ENCODE measurements around the gene WFS1.

The WFS1 gene

GRCh38 chr4:6297266-6297815 is 27.7 kb downstream of the WFS1 start:
- Histone ChIP-seq H3K4me3 (ENCODE audit: low read depth in 1 of 5, low read length in 5 of 5) (no peak overlapping the region), H3K36me3 (ENCODE audit: control insufficient read depth in 5 of 5, insufficient read depth in 5 of 5, low read length in 5 of 5) (peaks cover 0 to 95% (median 93%) of the 10 kb centered on the region in 5 donors), H3K9me3 (ENCODE audit: control insufficient read depth in 5 of 5, low read length in 5 of 5) (peaks cover 0 to 3% (median 0%) of the 10 kb centered on the region in 5 donors), H3K4me1 (ENCODE audit: control insufficient read depth in 5 of 5, insufficient read depth in 5 of 5, low read length in 5 of 5) (no peaks in the 10 kb centered on the region), H3K27ac (ENCODE audit: low read depth, low read length) (no peak overlapping the region), H3K27me3 (ENCODE audit: control insufficient read depth in 5 of 5, insufficient read depth in 4 of 5, low read length in 5 of 5) (no peaks in the 10 kb centered on the region), H3K9ac (ENCODE audit: low read length in 5 of 5) (no peak overlapping the region)

GRCh38 chr4:6298035-6298434 is 28.4 kb downstream of the WFS1 start:
- Histone ChIP-seq H3K36me3 (ENCODE audit: control insufficient read depth in 5 of 5, insufficient read depth in 5 of 5, low read length in 5 of 5) (peaks cover 0 to 95% (median 93%) of the 10 kb centered on the region in 5 donors), H3K9me3 (ENCODE audit: control insufficient read depth in 5 of 5, low read length in 5 of 5) (peaks cover 0 to 3% (median 0%) of the 10 kb centered on the region in 5 donors), H3K4me1 (ENCODE audit: control insufficient read depth in 5 of 5, insufficient read depth in 5 of 5, low read length in 5 of 5) (no peaks in the 10 kb centered on the region), H3K9ac (ENCODE audit: low read length in 5 of 5) (no peak overlapping the region), H3K27ac (ENCODE audit: low read depth, low read length) (no peak overlapping the region), H3K27me3 (ENCODE audit: control insufficient read depth in 5 of 5, insufficient read depth in 4 of 5, low read length in 5 of 5) (no peaks in the 10 kb centered on the region), H3K4me3 (ENCODE audit: low read depth in 1 of 5, low read length in 5 of 5) (no peak overlapping the region)

GRCh38 chr4:6298852-6299251 is 29.2 kb downstream of the WFS1 start:
- Histone ChIP-seq H3K36me3 (ENCODE audit: control insufficient read depth in 5 of 5, insufficient read depth in 5 of 5, low read length in 5 of 5) (peaks cover 0 to 95% (median 93%) of the 10 kb centered on the region in 5 donors), H3K9me3 (ENCODE audit: control insufficient read depth in 5 of 5, low read length in 5 of 5) (peaks cover 0 to 3% (median 0%) of the 10 kb centered on the region in 5 donors)

GRCh38 chr4:6299875-6300274 is 30.2 kb downstream of the WFS1 start:
- Histone ChIP-seq H3K27ac (ENCODE audit: low read depth, low read length) (no peak overlapping the region), H3K9me3 (ENCODE audit: control insufficient read depth in 5 of 5, low read length in 5 of 5) (peaks cover 0 to 3% (median 0%) of the 10 kb centered on the region in 5 donors), H3K4me3 (ENCODE audit: low read depth in 1 of 5, low read length in 5 of 5) (no peak overlapping the region), H3K9ac (ENCODE audit: low read length in 5 of 5) (no peak overlapping the region), H3K4me1 (ENCODE audit: control insufficient read depth in 5 of 5, insufficient read depth in 5 of 5, low read length in 5 of 5) (no peaks in the 10 kb centered on the region), H3K36me3 (ENCODE audit: control insufficient read depth in 5 of 5, insufficient read depth in 5 of 5, low read length in 5 of 5) (peaks cover 0 to 95% (median 91%) of the 10 kb centered on the region in 5 donors), H3K27me3 (ENCODE audit: control insufficient read depth in 5 of 5, insufficient read depth in 4 of 5, low read length in 5 of 5) (no peaks in the 10 kb centered on the region)

More at GRCh38 chr4:6298852-6299251, 29.2 kb downstream of the WFS1 start:
- Histone ChIP-seq H3K4me1 (ENCODE audit: control insufficient read depth in 5 of 5, insufficient read depth in 5 of 5, low read length in 5 of 5) (no peaks in the 10 kb centered on the region), H3K4me3 (ENCODE audit: low read depth in 1 of 5, low read length in 5 of 5) (no peak overlapping the region), H3K9ac (ENCODE audit: low read length in 5 of 5) (no peak overlapping the region), H3K27ac (ENCODE audit: low read depth, low read length) (no peak overlapping the region), H3K27me3 (ENCODE audit: control insufficient read depth in 5 of 5, insufficient read depth in 4 of 5, low read length in 5 of 5) (no peaks in the 10 kb centered on the region)

GRCh38 chr4:6300359-6300758 is 30.7 kb downstream of the WFS1 start:
- H3K27me3 ChIP-seq (ENCODE audit: control insufficient read depth in 5 of 5, insufficient read depth in 4 of 5, low read length in 5 of 5), result no peaks in the 10 kb centered on the region
- H3K4me3 ChIP-seq (ENCODE audit: low read depth in 1 of 5, low read length in 5 of 5), result no peak overlapping the region
- H3K4me1 ChIP-seq (ENCODE audit: control insufficient read depth in 5 of 5, insufficient read depth in 5 of 5, low read length in 5 of 5), result no peaks in the 10 kb centered on the region
- peaks cover 0 to 3% (median 0%) of the 10 kb centered on the region in 5 donors for H3K9me3 ChIP-seq (ENCODE audit: control insufficient read depth in 5 of 5, low read length in 5 of 5)
- H3K36me3 ChIP-seq (ENCODE audit: control insufficient read depth in 5 of 5, insufficient read depth in 5 of 5, low read length in 5 of 5), result peaks cover 0 to 95% (median 87%) of the 10 kb centered on the region in 5 donors
- H3K9ac ChIP-seq (ENCODE audit: low read length in 5 of 5), result no peak overlapping the region
- no peak overlapping the region for H3K27ac ChIP-seq (ENCODE audit: low read depth, low read length)

GRCh38 chr4:6301051-6301731 is 31.5 kb downstream of the WFS1 start:
- H3K27me3 ChIP-seq (ENCODE audit: control insufficient read depth in 5 of 5, insufficient read depth in 4 of 5, low read length in 5 of 5), result no peaks in the 10 kb centered on the region
- H3K4me1 ChIP-seq (ENCODE audit: control insufficient read depth in 5 of 5, insufficient read depth in 5 of 5, low read length in 5 of 5), result no peaks in the 10 kb centered on the region
- H3K36me3 ChIP-seq (ENCODE audit: control insufficient read depth in 5 of 5, insufficient read depth in 5 of 5, low read length in 5 of 5), result peaks cover 0 to 90% (median 78%) of the 10 kb centered on the region in 5 donors
- H3K27ac ChIP-seq (ENCODE audit: low read depth, low read length), result no peak overlapping the region
- H3K9me3 ChIP-seq (ENCODE audit: control insufficient read depth in 5 of 5, low read length in 5 of 5), result peaks cover 0 to 3% (median 0%) of the 10 kb centered on the region in 5 donors
- H3K9ac ChIP-seq (ENCODE audit: low read length in 5 of 5), result no peak overlapping the region
- H3K4me3 ChIP-seq (ENCODE audit: low read depth in 1 of 5, low read length in 5 of 5), result no peak overlapping the region

- no peak overlapping the region for H3K27ac ChIP-seq (ENCODE audit: low read depth, low read length)
- H3K4me3 ChIP-seq (ENCODE audit: low read depth in 1 of 5, low read length in 5 of 5), result no peak overlapping the region
- H3K36me3 ChIP-seq (ENCODE audit: control insufficient read depth in 5 of 5, insufficient read depth in 5 of 5, low read length in 5 of 5), result peaks cover 0 to 83% (median 71%) of the 10 kb centered on the region in 5 donors
- H3K4me1 ChIP-seq (ENCODE audit: control insufficient read depth in 5 of 5, insufficient read depth in 5 of 5, low read length in 5 of 5), result no peaks in the 10 kb centered on the region
- no peak overlapping the region for H3K9ac ChIP-seq (ENCODE audit: low read length in 5 of 5)
- no peaks in the 10 kb centered on the region for H3K27me3 ChIP-seq (ENCODE audit: control insufficient read depth in 5 of 5, insufficient read depth in 4 of 5, low read length in 5 of 5)
- H3K9me3 ChIP-seq (ENCODE audit: control insufficient read depth in 5 of 5, low read length in 5 of 5), result peaks cover 0 to 3% (median 0%) of the 10 kb centered on the region in 5 donors
Observed at GRCh38 chr4:6301732-6302442, 32.2 kb downstream of the WFS1 start.

- no peak overlapping the region for H3K4me3 ChIP-seq (ENCODE audit: low read depth in 1 of 5, low read length in 5 of 5)
- H3K4me1 ChIP-seq (ENCODE audit: control insufficient read depth in 5 of 5, insufficient read depth in 5 of 5, low read length in 5 of 5), result no peaks in the 10 kb centered on the region
- H3K9ac ChIP-seq (ENCODE audit: low read length in 5 of 5), result no peak overlapping the region
- peaks cover 0 to 6% (median 0%) of the 10 kb centered on the region in 5 donors for H3K27me3 ChIP-seq (ENCODE audit: control insufficient read depth in 5 of 5, insufficient read depth in 4 of 5, low read length in 5 of 5)
- H3K9me3 ChIP-seq (ENCODE audit: control insufficient read depth in 5 of 5, low read length in 5 of 5), result peaks cover 0 to 3% (median 0%) of the 10 kb centered on the region in 5 donors
- H3K27ac ChIP-seq (ENCODE audit: low read depth, low read length), result no peak overlapping the region
- peaks cover 0 to 73% (median 62%) of the 10 kb centered on the region in 5 donors for H3K36me3 ChIP-seq (ENCODE audit: control insufficient read depth in 5 of 5, insufficient read depth in 5 of 5, low read length in 5 of 5)
Observed at GRCh38 chr4:6302869-6303268, 33.2 kb downstream of the WFS1 start.

GRCh38 chr4:6303943-6304342 is 34.3 kb downstream of the WFS1 start:
- Histone ChIP-seq H3K27ac (ENCODE audit: low read depth, low read length) (no peak overlapping the region), H3K9ac (ENCODE audit: low read length in 5 of 5) (no peak overlapping the region), H3K4me3 (ENCODE audit: low read depth in 1 of 5, low read length in 5 of 5) (no peak overlapping the region), H3K4me1 (ENCODE audit: control insufficient read depth in 5 of 5, insufficient read depth in 5 of 5, low read length in 5 of 5) (peaks cover 0 to 2% (median 1%) of the 10 kb centered on the region in 5 donors), H3K9me3 (ENCODE audit: control insufficient read depth in 5 of 5, low read length in 5 of 5) (peaks cover 0 to 3% (median 0%) of the 10 kb centered on the region in 5 donors), H3K27me3 (ENCODE audit: control insufficient read depth in 5 of 5, insufficient read depth in 4 of 5, low read length in 5 of 5) (peaks cover 0 to 6% (median 2%) of the 10 kb centered on the region in 5 donors), H3K36me3 (ENCODE audit: control insufficient read depth in 5 of 5, insufficient read depth in 5 of 5, low read length in 5 of 5) (peaks cover 0 to 62% (median 51%) of the 10 kb centered on the region in 5 donors)

GRCh38 chr4:6306299-6306698 is 36.6 kb downstream of the WFS1 start:
- Histone ChIP-seq H3K4me1 (ENCODE audit: control insufficient read depth in 5 of 5, insufficient read depth in 5 of 5, low read length in 5 of 5) (peaks cover 0 to 12% (median 10%) of the 10 kb centered on the region in 5 donors), H3K27me3 (ENCODE audit: control insufficient read depth in 5 of 5, insufficient read depth in 4 of 5, low read length in 5 of 5) (peaks cover 6 to 22% (median 17%) of the 10 kb centered on the region in 5 donors), H3K36me3 (ENCODE audit: control insufficient read depth in 5 of 5, insufficient read depth in 5 of 5, low read length in 5 of 5) (peaks cover 0 to 44% (median 33%) of the 10 kb centered on the region in 5 donors), H3K27ac (ENCODE audit: low read depth, low read length) (no peak overlapping the region), H3K9me3 (ENCODE audit: control insufficient read depth in 5 of 5, low read length in 5 of 5) (peaks cover 0 to 3% (median 0%) of the 10 kb centered on the region in 5 donors), H3K9ac (ENCODE audit: low read length in 5 of 5) (no peak overlapping the region), H3K4me3 (ENCODE audit: low read depth in 1 of 5, low read length in 5 of 5) (no peak overlapping the region)

All from subcutaneous abdominal adipose tissue (tissue), 5 donors.